A673 (cell line): ENCODE measurements around the gene PHC2. TPM values are rescaled to one million over a fixed set of nuclear protein-coding genes. Genes with fewer than 3 reads are reported as not detected.

ENCODE experiments used
- BruUV-seq: library from RNA; stranded (reverse); fragments of 400-500 nt; replicated peaks from 2 replicates; lab custom pipeline; 2021; lab: Mats Ljungman, UMichigan
- CTCF ChIA-PET: fragments of 300-600 bp; sonication (Branson Sonifier 250); formaldehyde crosslinking; loops from one replicate; lab custom pipeline; 2022; ENCODE audit warnings: antibody characterized with exemption; lab: Charles Lee
- POLR2A ChIA-PET: fragments of 300-600 bp; sonication (Branson Sonifier 250); formaldehyde crosslinking; loops from one replicate; lab custom pipeline; 2022; ENCODE audit warnings: antibody characterized with exemption; ENCODE audit not compliant: low non-redundant PET; lab: Charles Lee
- DNase-seq: peaks from one replicate; pipeline ENCODE4 v3.0.0-alpha.2; 2015; ENCODE audit warnings: low spot score
- H3K27ac ChIP-seq: fragments of 200-600 bp; sonication (generic); 2 replicates; pipeline ENCODE4 v1.5.1; 2016; ENCODE audit warnings: mixed run types, low read depth, mild to moderate bottlenecking, mixed read lengths, antibody characterized with exemption, low read length; ENCODE audit not compliant: poor library complexity, severe bottlenecking
- H3K27me3 ChIP-seq: fragments of 200-600 bp; sonication (generic); replicated peaks from 2 replicates; pipeline ENCODE4 v1.6.1; 2017; ENCODE audit warnings: mixed run types, low read depth, mild to moderate bottlenecking, mixed read lengths, antibody characterized with exemption, low read length; ENCODE audit not compliant: insufficient read depth, poor library complexity
- H3K36me3 ChIP-seq: fragments of 200-600 bp; sonication (generic); 2 replicates; pipeline ENCODE4 v1.6.1; 2016; ENCODE audit warnings: mixed run types, mild to moderate bottlenecking, mixed read lengths, antibody characterized with exemption, low read length; ENCODE audit not compliant: insufficient read depth, poor library complexity, severe bottlenecking
- H3K4me1 ChIP-seq: fragments of 200-600 bp; sonication (generic); 2 replicates; pipeline ENCODE4 v1.6.1; 2017; ENCODE audit warnings: mixed run types, mild to moderate bottlenecking, mixed read lengths, antibody characterized with exemption, low read length; ENCODE audit not compliant: insufficient read depth, poor library complexity, severe bottlenecking
- H3K4me3 ChIP-seq: fragments of 200-600 bp; sonication (generic); 2 replicates; pipeline ENCODE4 v1.5.1; 2016; ENCODE audit warnings: low read depth, mixed run types, mild to moderate bottlenecking, mixed read lengths, low read length; ENCODE audit not compliant: poor library complexity, severe bottlenecking
- H3K9me3 ChIP-seq: fragments of 200-600 bp; sonication (generic); 2 replicates; pipeline ENCODE4 v1.6.1; 2016; ENCODE audit warnings: mixed run types, low read depth, mild to moderate bottlenecking, mixed read lengths, antibody characterized with exemption, low read length; ENCODE audit not compliant: poor library complexity, severe bottlenecking
- EZH2 ChIP-seq: fragments of 200-600 bp; sonication (generic); IDR thresholded peaks from 2 replicates; pipeline ENCODE4 v1.6.1; 2017; ENCODE audit warnings: borderline replicate concordance, low read depth, mild to moderate bottlenecking, mixed read lengths, antibody characterized with exemption, low read length; ENCODE audit not compliant: poor library complexity, severe bottlenecking
- intact Hi-C: fragments of 100-400 bp; cut with micrococcal nuclease; formaldehyde crosslinking; loops from one replicate; pipeline ENCODE4 v1.10.0; 2022; ENCODE audit not compliant: unreplicated experiment
- total RNA-seq: library from RNA; stranded (reverse); gene quantifications from 2 replicates; pipeline ENCODE4 v1.2.3, GENCODE V29; 2021
- TF ChIP-seq, protein P1 (sequence below): fragments of 300-800, 200-600 bp; sonication (generic); conservative IDR thresholded peaks from 2 replicates; pipeline ENCODE4 v1.5.1; 2017; ENCODE audit warnings: low read depth, mild to moderate bottlenecking, antibody characterized with exemption, low read length, moderate library complexity, mixed read lengths

PHC2 gene
- total RNA-seq, 1 experiment from 2014 or later: 136 TPM

GRCh38 chr1:33353531-33353930, 77.4 kb downstream of the PHC2 start:
- peaks cover 8% of the 10 kb centered on the region for H3K4me1 ChIP-seq
- ChIA-PET POLR2A (no interaction called here), CTCF (interaction anchor here (0.5 kb wide), 1 partner anchor 55 kb away, joined by 5 read pairs; no protein-coding TSS in a partner anchor)
- no peaks in the 10 kb centered on the region for H3K36me3 ChIP-seq
- no peak overlapping the region for H3K27ac ChIP-seq
- no TSS peak for BruUV-seq
- intact Hi-C loops: no loop called here
- no peaks in the 10 kb centered on the region for H3K9me3 ChIP-seq
- TF ChIP-seq, protein P1, sequence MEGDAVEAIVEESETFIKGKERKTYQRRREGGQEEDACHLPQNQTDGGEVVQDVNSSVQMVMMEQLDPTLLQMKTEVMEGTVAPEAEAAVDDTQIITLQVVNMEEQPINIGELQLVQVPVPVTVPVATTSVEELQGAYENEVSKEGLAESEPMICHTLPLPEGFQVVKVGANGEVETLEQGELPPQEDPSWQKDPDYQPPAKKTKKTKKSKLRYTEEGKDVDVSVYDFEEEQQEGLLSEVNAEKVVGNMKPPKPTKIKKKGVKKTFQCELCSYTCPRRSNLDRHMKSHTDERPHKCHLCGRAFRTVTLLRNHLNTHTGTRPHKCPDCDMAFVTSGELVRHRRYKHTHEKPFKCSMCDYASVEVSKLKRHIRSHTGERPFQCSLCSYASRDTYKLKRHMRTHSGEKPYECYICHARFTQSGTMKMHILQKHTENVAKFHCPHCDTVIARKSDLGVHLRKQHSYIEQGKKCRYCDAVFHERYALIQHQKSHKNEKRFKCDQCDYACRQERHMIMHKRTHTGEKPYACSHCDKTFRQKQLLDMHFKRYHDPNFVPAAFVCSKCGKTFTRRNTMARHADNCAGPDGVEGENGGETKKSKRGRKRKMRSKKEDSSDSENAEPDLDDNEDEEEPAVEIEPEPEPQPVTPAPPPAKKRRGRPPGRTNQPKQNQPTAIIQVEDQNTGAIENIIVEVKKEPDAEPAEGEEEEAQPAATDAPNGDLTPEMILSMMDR: no peak
- TF ChIP-seq EZH2: no peak
- H3K4me3 ChIP-seq: no peak overlapping the region
- no peaks in the 10 kb centered on the region for H3K27me3 ChIP-seq
- no peak for DNase-seq

DNA sequence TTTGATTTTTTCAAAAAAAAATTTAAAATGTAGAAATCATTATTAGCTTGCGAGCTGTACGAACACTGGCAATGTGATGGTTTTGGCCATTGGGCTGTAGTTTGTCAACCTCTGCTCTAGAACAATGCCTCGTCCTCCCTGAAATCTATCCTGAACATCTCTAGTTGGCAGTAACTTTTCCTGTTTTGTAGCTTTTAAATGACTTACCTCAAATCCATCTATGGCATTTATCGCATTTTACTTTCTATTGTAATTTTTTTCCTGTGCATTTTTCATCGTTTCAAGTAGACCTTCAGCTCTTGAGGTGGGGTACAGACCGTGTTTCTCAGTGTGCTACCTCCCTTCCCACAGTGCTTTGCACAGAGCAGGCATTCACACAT, 79.6 kb downstream of the PHC2 start:
- H3K36me3 ChIP-seq: no peaks in the 10 kb centered on the region
- no peaks in the 10 kb centered on the region for H3K27me3 ChIP-seq
- DNase-seq: no peak
- CTCF ChIA-PET: interaction anchor here (0.6 kb wide), 1 partner anchor 17 kb away, joined by 5 read pairs; no protein-coding TSS in a partner anchor
- H3K4me3 ChIP-seq: peak overlapping the region; percentile 68
- BruUV-seq: no TSS peak
- POLR2A ChIA-PET: no interaction called here
- TF ChIP-seq, protein P1: no peak
- TF ChIP-seq EZH2: no peak
- H3K27ac ChIP-seq: no peak overlapping the region
- intact Hi-C loops: no loop called here
- no peaks in the 10 kb centered on the region for H3K9me3 ChIP-seq
- H3K4me1 ChIP-seq: peaks cover 23% of the 10 kb centered on the region

DNA sequence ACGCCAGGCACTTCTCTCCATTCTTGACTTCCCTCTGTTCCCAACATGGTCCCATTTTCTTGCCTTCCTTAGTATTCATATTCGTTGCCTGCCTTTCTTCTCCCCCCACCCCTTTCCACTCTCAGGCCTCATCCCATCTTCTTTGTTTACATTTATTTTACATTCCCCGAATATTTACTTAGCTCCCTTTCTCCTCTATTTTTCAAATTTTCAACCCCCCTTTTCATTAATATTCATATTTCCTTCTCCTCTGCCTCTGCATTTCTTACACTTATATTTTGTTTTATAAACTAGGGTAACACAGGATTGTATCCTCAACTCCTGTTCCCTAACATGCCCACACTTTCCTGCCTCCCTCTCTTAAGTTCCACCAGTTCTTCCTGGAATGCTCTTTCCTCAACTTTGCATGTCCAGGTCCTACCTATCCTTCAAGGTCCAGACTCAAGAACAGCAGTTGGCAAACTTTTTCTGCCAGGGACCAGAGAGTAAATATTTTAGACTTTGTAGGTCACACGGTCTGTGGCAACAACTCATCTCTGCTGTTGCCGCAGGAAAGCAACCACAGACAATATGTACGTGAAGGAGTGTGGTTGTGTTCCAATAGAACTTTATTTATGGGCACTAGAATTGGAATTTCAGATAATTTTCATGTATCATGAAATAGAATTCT, 80.1 kb downstream of the PHC2 start:
- intact Hi-C loops: no loop called here
- no peaks in the 10 kb centered on the region for H3K27me3 ChIP-seq
- CTCF ChIA-PET: interaction anchor here (0.6 kb wide), 1 partner anchor 16 kb away, joined by 5 read pairs; no protein-coding TSS in a partner anchor
- H3K4me3 ChIP-seq: peak overlapping the region; percentile 68
- H3K9me3 ChIP-seq: no peaks in the 10 kb centered on the region
- no peaks in the 10 kb centered on the region for H3K36me3 ChIP-seq
- TSS peak; percentile 71 for BruUV-seq
- H3K4me1 ChIP-seq: peaks cover 28% of the 10 kb centered on the region
- peak overlapping the region; percentile 98 for H3K27ac ChIP-seq
- POLR2A ChIA-PET: no interaction called here
- TF ChIP-seq, protein P1: no peak
- TF ChIP-seq EZH2: no peak
- DNase-seq: no peak
